Peyer's patch (tissue), 4 donors: ENCODE measurements around the gene CWC27. TPM values are rescaled to one million over a fixed set of nuclear protein-coding genes. Genes with fewer than 3 reads are reported as not detected.

Experiments
- DNase-seq, 3 donors: peaks; one replicate each; pipeline ENCODE4 v3.0.0-alpha.2; 2017 to 2019
- H3K27ac ChIP-seq, 4 donors: fragments of 200-600 bp; sonication (generic); one replicate each; pipeline ENCODE4 v1.5.1; 2016 to 2019
- H3K27me3 ChIP-seq, 2 donors: fragments of 200-600 bp; sonication (generic); one replicate each; pipeline ENCODE4 v1.5.1; 2019
- H3K36me3 ChIP-seq, 3 donors: fragments of 200-600 bp; sonication (generic); one replicate each; pipeline ENCODE4 v1.5.1; 2016 to 2019
- H3K4me1 ChIP-seq, 4 donors: fragments of 200-600 bp; sonication (generic); one replicate each; pipeline ENCODE4 v1.5.1; 2016 to 2019
- H3K4me3 ChIP-seq, 4 donors: fragments of 200-600 bp; sonication (generic); 1 replicate in 3 of 4; 2 replicates in 1 of 4; pipeline ENCODE4 v1.5.1; 2016 to 2019; ENCODE audit warnings: mild to moderate bottlenecking in 1 of 4
- H3K9me3 ChIP-seq, 4 donors: fragments of 200-600 bp; sonication (generic); one replicate each; pipeline ENCODE4 v1.5.1; 2016 to 2019; ENCODE audit warnings: mild to moderate bottlenecking in 1 of 4
- CTCF ChIP-seq, 6 experiments: fragments of 450-650 bp in 4 of 6; fragments of 200-600 bp in 2 of 6; sonication (generic) in 1 of 6; IDR thresholded peaks; one replicate each; pipeline ENCODE4 v1.5.1; 2017 to 2019; ENCODE audit warnings: antibody characterized with exemption in 6 of 6, mild to moderate bottlenecking in 3 of 6, moderate library complexity in 1 of 6
- POLR2A ChIP-seq, 2 donors: fragments of 450-650 bp; IDR thresholded peaks; one replicate each; pipeline ENCODE4 v1.5.1; 2017; ENCODE audit warnings: antibody characterized with exemption in 2 of 2, mild to moderate bottlenecking in 2 of 2, moderate library complexity in 2 of 2
- total RNA-seq, 4 donors: library from RNA; depleted of rRNA; stranded (reverse); fragments of >200 nt; gene quantifications; one replicate each; pipeline ENCODE4 v1.1.0, GENCODE V29; 2016

The CWC27 gene
- total RNA-seq, 4 donors from 2014 or later, result 10.9 to 24.8 (median 13.6) TPM

- H3K27ac ChIP-seq, result peak overlapping the region in 2 of 4 donors; percentile 52 to 61
- no peaks in the 10 kb centered on the region for H3K9me3 ChIP-seq
- H3K36me3 ChIP-seq, result no peaks in the 10 kb centered on the region
- H3K4me1 ChIP-seq, result peaks cover 0 to 17% (median 0%) of the 10 kb centered on the region in 4 donors
- no peak for TF ChIP-seq CTCF (IDR thresholded peaks at IDR 0.05)
- no peak for TF ChIP-seq POLR2A (IDR thresholded peaks at IDR 0.05)
- DNase-seq, result peak in 1 of 3 donors; percentile 60
- H3K4me3 ChIP-seq, result no peak overlapping the region
- H3K27me3 ChIP-seq, result no peaks in the 10 kb centered on the region
Observed at GRCh38 chr5:65066387-65067146, 297.8 kb downstream of the CWC27 start.

GRCh38 chr5:65067147-65067506, 298.4 kb downstream of the CWC27 start:
- DNase-seq, result no peak
- peaks cover 0 to 17% (median 0%) of the 10 kb centered on the region in 4 donors for H3K4me1 ChIP-seq
- no peaks in the 10 kb centered on the region for H3K9me3 ChIP-seq
- TF ChIP-seq POLR2A (IDR thresholded peaks at IDR 0.05) (no peak), CTCF (IDR thresholded peaks at IDR 0.05) (no peak)
- peak overlapping the region in 2 of 4 donors; percentile 52 to 61 for H3K27ac ChIP-seq
- no peak overlapping the region for H3K4me3 ChIP-seq
- H3K36me3 ChIP-seq, result no peaks in the 10 kb centered on the region
- no peaks in the 10 kb centered on the region for H3K27me3 ChIP-seq

Other genes with a start within 250 kb of the CWC27 start
- gene SHISAL2B, start 78.4 kb upstream of the CWC27 start, total RNA-seq, result not detected
- gene SREK1IP1, start 239 bp upstream of the CWC27 start, total RNA-seq, result 1 to 10 TPM; 5.8 to 7.0 (median 6.6) TPM